Progenitor cell of endocrine pancreas (in vitro differentiated cells): ENCODE measurements around the gene OR2T35. TPM values are rescaled to one million over a fixed set of nuclear protein-coding genes. Genes with fewer than 3 reads are reported as not detected.

Experiments used
- DNase-seq: peaks from one replicate; pipeline ENCODE4 v3.0.0; 2021; ENCODE audit warnings: low spot score; ENCODE audit not compliant: unreplicated experiment
- H3K27ac Mint-ChIP-seq: 2 replicates; pipeline ENCODE4 v1.8.0; 2021; ENCODE audit warnings: mild to moderate bottlenecking, moderate library complexity, mixed read lengths
- H3K27me3 Mint-ChIP-seq: 2 replicates; pipeline ENCODE4 v1.8.0; 2021; ENCODE audit warnings: mixed read lengths
- H3K36me3 Mint-ChIP-seq: 2 replicates; pipeline ENCODE4 v1.8.0; 2022; ENCODE audit warnings: mixed read lengths; ENCODE audit not compliant: insufficient read depth
- H3K4me1 Mint-ChIP-seq: 2 replicates; pipeline ENCODE4 v1.8.0; 2021; ENCODE audit warnings: low read depth, mixed read lengths
- H3K4me3 Mint-ChIP-seq: 2 replicates; pipeline ENCODE4 v1.8.0; 2021; ENCODE audit warnings: low read depth, mild to moderate bottlenecking, moderate library complexity, mixed read lengths
- H3K9me3 Mint-ChIP-seq: 2 replicates; pipeline ENCODE4 v1.8.0; 2021; ENCODE audit warnings: low read depth, mixed read lengths
- total RNA-seq: library from RNA; stranded (reverse); gene quantifications from 2 replicates; pipeline ENCODE4 v1.2.1, GENCODE V29; 2021
- TF ChIP-seq, protein P1 (sequence below): fragments of 200-600 bp; sonication (generic); IDR thresholded peaks from one replicate; pipeline ENCODE4 v1.5.0; 2021; ENCODE audit warnings: antibody characterized with exemption, mild to moderate bottlenecking; ENCODE audit not compliant: unreplicated experiment

Gene OR2T35
- total RNA-seq, 1 donor from 2014 or later = not detected

DNA sequence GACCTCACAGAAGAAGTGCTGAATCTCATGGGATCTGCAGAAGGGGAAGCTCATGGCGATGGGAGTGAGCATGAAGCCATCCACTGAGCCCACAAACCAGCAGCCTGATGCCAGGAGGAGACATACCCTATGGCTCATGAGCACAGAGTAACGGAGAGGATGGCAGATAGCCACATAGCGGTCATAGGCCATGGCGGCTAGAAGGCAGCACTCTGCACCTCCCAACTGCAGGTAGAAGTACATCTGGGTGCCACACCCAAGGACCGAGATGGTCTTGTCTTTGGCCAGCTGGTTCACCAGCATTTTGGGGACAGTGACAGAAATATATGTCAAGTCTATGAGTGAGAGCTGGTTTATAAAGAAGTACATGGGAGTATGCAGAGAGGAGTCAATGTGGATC lies 51.9 kb downstream of the OR2T35 start:
- Mint-ChIP-seq H3K9me3 (peaks cover 55% of the 10 kb centered on the region), H3K27me3 (no peaks in the 10 kb centered on the region), H3K36me3 (peaks cover 2% of the 10 kb centered on the region), H3K27ac (no peak overlapping the region), H3K4me3 (no peak overlapping the region), H3K4me1 (no peaks in the 10 kb centered on the region)
- TF ChIP-seq, protein P1, sequence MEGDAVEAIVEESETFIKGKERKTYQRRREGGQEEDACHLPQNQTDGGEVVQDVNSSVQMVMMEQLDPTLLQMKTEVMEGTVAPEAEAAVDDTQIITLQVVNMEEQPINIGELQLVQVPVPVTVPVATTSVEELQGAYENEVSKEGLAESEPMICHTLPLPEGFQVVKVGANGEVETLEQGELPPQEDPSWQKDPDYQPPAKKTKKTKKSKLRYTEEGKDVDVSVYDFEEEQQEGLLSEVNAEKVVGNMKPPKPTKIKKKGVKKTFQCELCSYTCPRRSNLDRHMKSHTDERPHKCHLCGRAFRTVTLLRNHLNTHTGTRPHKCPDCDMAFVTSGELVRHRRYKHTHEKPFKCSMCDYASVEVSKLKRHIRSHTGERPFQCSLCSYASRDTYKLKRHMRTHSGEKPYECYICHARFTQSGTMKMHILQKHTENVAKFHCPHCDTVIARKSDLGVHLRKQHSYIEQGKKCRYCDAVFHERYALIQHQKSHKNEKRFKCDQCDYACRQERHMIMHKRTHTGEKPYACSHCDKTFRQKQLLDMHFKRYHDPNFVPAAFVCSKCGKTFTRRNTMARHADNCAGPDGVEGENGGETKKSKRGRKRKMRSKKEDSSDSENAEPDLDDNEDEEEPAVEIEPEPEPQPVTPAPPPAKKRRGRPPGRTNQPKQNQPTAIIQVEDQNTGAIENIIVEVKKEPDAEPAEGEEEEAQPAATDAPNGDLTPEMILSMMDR = no peak
- no peak for DNase-seq

DNA sequence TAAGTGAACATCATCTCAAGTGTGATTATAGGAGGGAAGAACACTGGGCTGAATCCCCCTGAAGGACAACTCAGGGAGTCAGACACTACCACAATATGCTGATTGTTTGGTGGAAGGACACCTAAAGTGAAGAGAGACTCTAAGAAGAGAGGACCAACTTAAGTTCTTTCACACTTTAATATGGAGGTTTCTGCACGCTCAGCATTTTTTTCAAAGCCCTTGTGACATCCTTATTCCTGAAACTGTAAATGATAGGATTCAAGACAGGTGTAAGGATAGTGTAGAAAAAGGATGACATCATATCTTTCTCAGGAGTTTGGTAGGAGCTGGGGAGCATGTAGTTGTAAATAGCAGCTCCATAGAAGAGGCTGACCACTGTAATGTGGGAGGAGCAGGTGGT lies 52.4 kb downstream of the OR2T35 start:
- DNase-seq = no peak
- TF ChIP-seq, protein P1 = no peak
- Mint-ChIP-seq H3K4me3 (no peak overlapping the region), H3K9me3 (peaks cover 60% of the 10 kb centered on the region), H3K27ac (no peak overlapping the region), H3K4me1 (no peaks in the 10 kb centered on the region), H3K27me3 (no peaks in the 10 kb centered on the region), H3K36me3 (peaks cover 2% of the 10 kb centered on the region)

DNA sequence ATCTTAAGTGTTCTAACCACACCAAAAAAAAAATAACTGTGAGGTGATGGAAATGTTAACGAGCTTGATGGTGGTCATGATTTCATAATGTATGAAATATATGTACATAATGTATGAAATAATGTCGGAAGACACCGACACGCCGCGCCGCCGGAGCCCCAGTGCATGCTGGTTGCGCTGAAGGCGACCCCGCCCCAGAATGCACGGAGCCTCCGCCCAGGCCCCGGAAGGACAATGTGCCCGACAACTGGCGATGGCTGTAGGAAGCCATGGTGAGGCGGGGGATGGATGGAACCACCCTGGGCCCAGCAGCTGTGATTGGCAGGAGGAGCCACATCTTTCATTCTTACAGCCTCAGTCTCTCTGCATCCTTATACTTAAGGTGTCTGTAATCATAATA lies 55.0 kb downstream of the OR2T35 start:
- TF ChIP-seq, protein P1 = no peak
- no peak for DNase-seq
- Mint-ChIP-seq H3K4me1 (no peaks in the 10 kb centered on the region), H3K4me3 (no peak overlapping the region), H3K36me3 (peaks cover 2% of the 10 kb centered on the region), H3K27ac (no peak overlapping the region), H3K27me3 (no peaks in the 10 kb centered on the region), H3K9me3 (peaks cover 64% of the 10 kb centered on the region)

DNA sequence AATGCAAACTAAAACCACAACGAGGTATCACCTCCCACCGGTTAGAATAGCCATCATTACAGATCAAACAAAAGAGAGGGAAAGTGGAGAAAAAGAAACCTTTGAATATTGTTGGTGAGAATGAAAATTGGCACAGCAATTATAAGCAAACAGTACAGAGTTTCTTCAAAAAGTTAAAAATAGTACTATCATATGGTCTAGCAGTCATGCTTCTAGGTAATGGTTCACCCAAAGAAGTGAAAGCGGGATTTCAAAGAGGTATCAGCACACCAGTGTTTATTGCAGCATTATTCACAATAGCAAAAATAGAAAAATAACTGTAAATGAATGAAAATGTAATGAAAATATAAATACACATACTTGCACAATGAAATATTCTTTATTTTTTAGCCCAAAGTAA lies 55.7 kb downstream of the OR2T35 start:
- no peaks in the 10 kb centered on the region for H3K27me3 Mint-ChIP-seq
- H3K9me3 Mint-ChIP-seq = peaks cover 63% of the 10 kb centered on the region
- no peak overlapping the region for H3K4me3 Mint-ChIP-seq
- H3K36me3 Mint-ChIP-seq = peaks cover 3% of the 10 kb centered on the region
- no peak overlapping the region for H3K27ac Mint-ChIP-seq
- no peak for DNase-seq
- no peaks in the 10 kb centered on the region for H3K4me1 Mint-ChIP-seq
- TF ChIP-seq, protein P1 = no peak

Other genes starting within 250 kb of the OR2T35 start
- not detected in 2 replicates for gene OR2T1, start 242.2 kb downstream of the OR2T35 start, total RNA-seq
- gene OR2T2, start 199.6 kb downstream of the OR2T35 start, total RNA-seq = not detected in 2 replicates
- gene OR2T3, start 171.9 kb downstream of the OR2T35 start, total RNA-seq = not detected in 2 replicates
- not detected in 2 replicates for gene OR2T5, start 156.7 kb downstream of the OR2T35 start, total RNA-seq
- not detected in 2 replicates for gene OR2G6, start 137.2 kb downstream of the OR2T35 start, total RNA-seq
- not detected in 2 replicates for gene OR2T29, start 82.5 kb downstream of the OR2T35 start, total RNA-seq
- not detected in 2 replicates for gene OR2T34, start 70.5 kb downstream of the OR2T35 start, total RNA-seq
- gene OR2T10, start 47.6 kb downstream of the OR2T35 start, total RNA-seq = not detected in 2 replicates
- gene OR2T11, start 10.2 kb downstream of the OR2T35 start, total RNA-seq = not detected in 2 replicates
- not detected in 2 replicates for gene OR2T27, start 10.2 kb upstream of the OR2T35 start, total RNA-seq
- gene OR14I1, start 57.5 kb upstream of the OR2T35 start, total RNA-seq = not detected in 2 replicates
- gene LYPD8, start 110.5 kb upstream of the OR2T35 start, total RNA-seq = not detected in 2 replicates
- 32.5 and 35.1 TPM in 2 replicates for gene SH3BP5L, start 180.6 kb upstream of the OR2T35 start, total RNA-seq
- gene ZNF672, start 192.9 kb upstream of the OR2T35 start, total RNA-seq = 36.8 and 37.2 TPM in 2 replicates
- 107 and 109 TPM in 2 replicates for gene ZNF692, start 213.8 kb upstream of the OR2T35 start, total RNA-seq